Fibroblast of skin of right quadriceps (primary cell): ENCODE results near the gene SLC25A21.

Source experiments
- DNase-seq: peaks from one replicate; pipeline ENCODE4 v3.0.0-alpha.2; 2013

Gene SLC25A21

GRCh38 chr14:36857136-36857535, 315.3 kb downstream of the SLC25A21 start:
- no peak for DNase-seq

- DNase-seq = no peak
Measured at GRCh38 chr14:36856095-36856878, 316.1 kb downstream of the SLC25A21 start.

GRCh38 chr14:36855396-36855795, 317.0 kb downstream of the SLC25A21 start:
- DNase-seq = no peak

GRCh38 chr14:36852981-36853691, 319.3 kb downstream of the SLC25A21 start:
- DNase-seq = peak; percentile 0

- peak; percentile 1 for DNase-seq
Measured at GRCh38 chr14:36848213-36848612, 324.2 kb downstream of the SLC25A21 start.

- no peak for DNase-seq
Measured at GRCh38 chr14:36847366-36847765, 325.0 kb downstream of the SLC25A21 start.

- DNase-seq = peak; percentile 5
Measured at GRCh38 chr14:36845356-36846012, 326.9 kb downstream of the SLC25A21 start.

GRCh38 chr14:36844443-36845195, 327.8 kb downstream of the SLC25A21 start:
- DNase-seq = no peak

- no peak for DNase-seq
Measured at GRCh38 chr14:36843410-36843809, 329.0 kb downstream of the SLC25A21 start.

- DNase-seq = no peak
Measured at GRCh38 chr14:36835128-36835527, 337.3 kb downstream of the SLC25A21 start.

- no peak for DNase-seq
Measured at GRCh38 chr14:36834293-36834692, 338.1 kb downstream of the SLC25A21 start.

- DNase-seq = no peak
Measured at GRCh38 chr14:36829547-36829946, 342.9 kb downstream of the SLC25A21 start.

GRCh38 chr14:36827861-36828260, 344.5 kb downstream of the SLC25A21 start:
- DNase-seq = no peak

GRCh38 chr14:36826614-36827013, 345.8 kb downstream of the SLC25A21 start:
- DNase-seq = no peak

GRCh38 chr14:36824854-36825253, 347.6 kb downstream of the SLC25A21 start:
- no peak for DNase-seq

- no peak for DNase-seq
Measured at GRCh38 chr14:36823651-36824050, 348.8 kb downstream of the SLC25A21 start.

- no peak for DNase-seq
Measured at GRCh38 chr14:36822685-36823084, 349.7 kb downstream of the SLC25A21 start.

- DNase-seq = no peak
Measured at GRCh38 chr14:36820901-36821300, 351.5 kb downstream of the SLC25A21 start.

GRCh38 chr14:36820111-36820709, 352.2 kb downstream of the SLC25A21 start:
- peak; percentile 5 for DNase-seq

- peak; percentile 44 for DNase-seq
Measured at GRCh38 chr14:36818794-36819384, 353.5 kb downstream of the SLC25A21 start.

GRCh38 chr14:36818246-36818645, 354.2 kb downstream of the SLC25A21 start:
- peak; percentile 10 for DNase-seq
